ENCODE data around the gene GRWD1. TPM values are rescaled to one million over a fixed set of nuclear protein-coding genes. Genes with fewer than 3 reads are reported as not detected.
A peak's percentile ranks its signal among the peaks of the same experiment; 100 is the strongest.

The GRWD1 gene
- total RNA-seq, 4 donors from 2014 or later = 33.0 to 43.9 (median 34.6) TPM

DNA sequence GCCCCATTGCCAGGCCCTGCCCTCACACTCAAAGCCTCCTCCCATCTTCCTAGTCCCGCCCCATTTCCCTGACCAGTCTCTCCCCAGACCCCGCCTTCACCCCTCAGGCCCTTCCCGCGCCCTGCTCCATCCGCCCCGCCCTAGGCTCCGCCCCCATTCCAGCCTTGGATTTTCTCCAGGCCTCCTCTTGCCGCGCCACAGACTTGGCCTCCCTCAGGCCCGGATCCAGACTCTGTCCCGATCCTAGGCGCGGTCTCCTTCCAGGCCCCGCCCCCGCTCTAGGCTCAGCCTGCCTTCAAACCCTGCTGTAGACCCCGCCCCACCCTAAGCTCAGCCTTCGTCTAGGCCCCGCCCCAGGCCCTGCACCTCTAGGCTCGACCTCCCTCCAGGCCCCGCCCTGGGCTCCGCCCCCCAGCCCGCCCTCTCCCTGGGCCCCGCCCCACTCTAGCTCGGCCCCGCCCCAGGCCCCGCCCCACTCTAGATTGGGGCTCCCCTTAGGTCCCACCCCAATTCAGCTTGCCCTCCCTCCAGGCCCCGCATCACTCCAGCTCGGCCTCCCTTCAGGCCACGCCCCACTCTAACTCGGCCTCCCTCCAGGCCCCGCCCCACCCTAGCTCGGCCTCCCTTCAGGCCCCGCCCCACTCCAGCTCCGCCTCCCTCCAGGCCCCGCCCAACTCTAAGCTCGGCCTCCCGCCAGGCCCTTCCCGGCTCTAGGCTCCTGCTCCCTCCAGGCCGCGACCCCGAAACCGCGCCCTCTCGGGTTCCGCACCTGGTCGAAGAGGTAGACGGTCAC, 47.3 kb downstream of the GRWD1 start:
- peak in 2 of 4 donors; percentile 48 to 84 for TF ChIP-seq POLR2A (IDR thresholded peaks at IDR 0.05)
- no peak for TF ChIP-seq CTCF (IDR thresholded peaks at IDR 0.05)
- DNase-seq = peak; percentile 96
- Histone ChIP-seq H3K9me3 (no peaks in the 10 kb centered on the region), H3K4me1 (peaks cover 9 to 86% (median 29%) of the 10 kb centered on the region in 3 donors), H3K27me3 (peaks cover 0 to 9% (median 0%) of the 10 kb centered on the region in 4 donors), H3K4me3 (peak overlapping the region; percentile 39 to 84 (median 56)), H3K27ac (peak overlapping the region; percentile 85 to 90 (median 89)), H3K36me3 (no peaks in the 10 kb centered on the region)
- 1 to 5% methylated on average over 16 to 25 of the region's 47 CpGs for WGBS, 2 donors
- intact Hi-C loops (cut with DNase I) = no loop called here

DNA sequence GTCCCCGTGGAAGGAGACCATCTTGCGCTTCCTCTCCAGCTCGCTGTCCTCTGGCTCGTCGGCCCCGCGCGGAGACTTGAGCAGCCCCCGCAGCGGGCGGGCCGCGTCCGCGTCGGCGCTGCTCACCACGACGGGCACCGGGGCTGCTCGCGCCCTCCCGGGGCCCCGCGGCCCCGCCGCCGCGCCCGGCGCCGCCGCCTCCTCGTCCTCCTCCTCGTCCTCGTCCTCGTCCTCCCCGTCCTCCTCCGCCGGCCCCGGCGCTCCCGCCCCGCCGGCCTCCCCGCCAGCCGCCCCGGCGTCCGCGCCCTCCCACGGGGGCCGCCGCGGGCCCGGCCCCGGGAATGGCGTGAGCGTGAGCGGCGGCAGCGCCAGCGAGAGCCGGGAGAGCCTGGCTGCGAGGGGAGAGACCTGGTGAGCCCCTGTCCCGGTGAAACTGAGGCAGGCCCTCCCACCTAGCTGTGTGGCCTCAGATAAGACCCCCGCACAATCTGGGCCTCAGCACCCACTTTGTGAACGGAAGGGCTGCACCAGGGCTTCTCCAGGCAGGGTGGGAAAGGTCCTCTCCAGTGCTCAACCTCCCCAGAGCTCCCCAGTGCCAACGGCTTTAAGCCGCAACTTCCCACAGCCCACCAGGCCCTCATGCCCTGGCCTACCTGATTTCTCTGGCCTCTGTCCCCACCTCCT, 48.1 kb downstream of the GRWD1 start:
- no peaks in the 10 kb centered on the region for H3K36me3 ChIP-seq
- intact Hi-C loops (cut with DNase I) = no loop called here
- H3K4me1 ChIP-seq = peaks cover 11 to 86% (median 22%) of the 10 kb centered on the region in 3 donors
- TF ChIP-seq POLR2A (IDR thresholded peaks at IDR 0.05) = no peak
- TF ChIP-seq CTCF (IDR thresholded peaks at IDR 0.05) = no peak
- H3K27ac ChIP-seq = peak overlapping the region; percentile 85 to 90 (median 89)
- DNase-seq = no peak
- peaks cover 0 to 16% (median 0%) of the 10 kb centered on the region in 4 donors for H3K27me3 ChIP-seq
- no peaks in the 10 kb centered on the region for H3K9me3 ChIP-seq
- 18 to 36% methylated on average over 2 to 8 of the region's 70 CpGs for WGBS, 2 donors
- H3K4me3 ChIP-seq = peak overlapping the region; percentile 39 to 84 (median 56)

- H3K4me3 ChIP-seq = no peak overlapping the region
- 58 to 82% methylated on average over 5 to 6 of the region's 6 CpGs for WGBS, 2 donors
- peaks cover 0 to 31% (median 0%) of the 10 kb centered on the region in 4 donors for H3K27me3 ChIP-seq
- peak overlapping the region in 3 of 4 donors; percentile 5 to 54 (median 44) for H3K27ac ChIP-seq
- intact Hi-C loops (cut with DNase I) = no loop called here
- no peaks in the 10 kb centered on the region for H3K9me3 ChIP-seq
- no peak for DNase-seq
- peaks cover 15 to 86% (median 18%) of the 10 kb centered on the region in 3 donors for H3K4me1 ChIP-seq
- TF ChIP-seq CTCF (IDR thresholded peaks at IDR 0.05) = no peak
- TF ChIP-seq POLR2A (IDR thresholded peaks at IDR 0.05) = no peak
- no peaks in the 10 kb centered on the region for H3K36me3 ChIP-seq
Measured at GRCh38 chr19:48495396-48495795, 49.6 kb downstream of the GRWD1 start.

- H3K9me3 ChIP-seq = no peaks in the 10 kb centered on the region
- intact Hi-C loops (cut with DNase I) = no loop called here
- no peak for DNase-seq
- H3K27me3 ChIP-seq = peaks cover 0 to 49% (median 0%) of the 10 kb centered on the region in 4 donors
- no peak for TF ChIP-seq POLR2A (IDR thresholded peaks at IDR 0.05)
- H3K27ac ChIP-seq = no peak overlapping the region
- WGBS, 2 donors = 50 to 65% methylated on average over 6 to 29 of the region's 45 CpGs
- H3K4me3 ChIP-seq = peak overlapping the region in 1 of 4 donors; percentile 1
- H3K36me3 ChIP-seq = no peaks in the 10 kb centered on the region
- peaks cover 7 to 86% (median 23%) of the 10 kb centered on the region in 3 donors for H3K4me1 ChIP-seq
Measured at GRCh38 chr19:48496959-48497727, 51.4 kb downstream of the GRWD1 start.
